GM12878 (cell line): Measurements from ENCODE around the gene ACADL. TPM values are rescaled to one million over a fixed set of nuclear protein-coding genes. Genes with fewer than 3 reads are reported as not detected.
A peak's percentile ranks its signal among the peaks of the same experiment; 100 is the strongest.

Experiments
- ATAC-seq: fragments of 200-7000 bp; cut with Tn5 transposase; 3 replicates; pipeline ENCODE4 v1.9.1; 2020; ENCODE audit warnings: mild to moderate bottlenecking, moderate library complexity
- Bru-seq: library from RNA; stranded (reverse); fragments of 400-500 nt; gene quantifications from one replicate; lab custom pipeline; 2021; lab: Mats Ljungman, UMichigan
- BruChase-seq, 2 experiments: library from RNA; stranded (reverse); fragments of 400-500 nt; gene quantifications; one replicate each; lab custom pipeline; 2021; lab: Mats Ljungman, UMichigan
- BruUV-seq: library from RNA; stranded (reverse); fragments of 400-500 nt; replicated peaks from 2 replicates; lab custom pipeline; 2021; lab: Mats Ljungman, UMichigan
- CTCF ChIA-PET: fragments of 300-600 bp; sonication (Branson Sonifier 250); formaldehyde crosslinking; extraction: SDS; loops from one replicate; lab custom pipeline; 2021; ENCODE audit warnings: inconsistent platforms; lab: Yijun Ruan, JAX
- POLR2A ChIA-PET: fragments of 350-600 bp; formaldehyde crosslinking; extraction: SDS; loops from one replicate; lab custom pipeline; 2021; ENCODE audit warnings: inconsistent platforms; lab: Charles Lee
- RAD21 ChIA-PET: fragments of 300-600 bp; sonication (Branson Sonifier 250); formaldehyde crosslinking; loops from one replicate; lab custom pipeline; 2023; ENCODE audit warnings: antibody characterized with exemption; ENCODE audit not compliant: unreplicated experiment; lab: Charles Lee
- SMC1A ChIA-PET: fragments of 300-600 bp; sonication (Branson Sonifier 250); formaldehyde crosslinking; loops from one replicate; lab custom pipeline; 2023; ENCODE audit not compliant: unreplicated experiment, uncharacterized antibody; lab: Charles Lee
- DNase-seq: peaks from one replicate; pipeline ENCODE4 v3.0.0-alpha.2; 2011; ENCODE audit warnings: low read depth, low spot score
- FAIRE-seq: peaks from 3 replicates; lab custom pipeline; 2011; peaks lifted over from hg19 to GRCh38; lab: Jason Lieb, UNC
- H2AFZ ChIP-seq: 2 replicates; pipeline ENCODE4 v1.6.0; 2011; ENCODE audit warnings: low read depth, low read length, control low read depth; ENCODE audit not compliant: control insufficient read depth
- H3K27ac ChIP-seq: 2 replicates; pipeline ENCODE4 v1.5.1; 2011; ENCODE audit warnings: control low read depth; ENCODE audit not compliant: control insufficient read depth, insufficient read depth
- H3K27me3 ChIP-seq, 2 experiments: replicated peaks in 1 of 2; 2 replicates each; pipeline versions ENCODE4 v1.6.0 to v1.6.1; 2011; ENCODE audit warnings: low read length in 1 of 2; ENCODE audit not compliant: control insufficient read depth in 2 of 2, insufficient read depth in 2 of 2
- H3K36me3 ChIP-seq, 2 experiments: 2 replicates each; pipeline ENCODE4 v1.5.1; 2011; ENCODE audit warnings: low read length in 1 of 2; ENCODE audit not compliant: control insufficient read depth in 2 of 2, insufficient read depth in 2 of 2
- H3K4me1 ChIP-seq: 2 replicates; pipeline ENCODE4 v1.6.1; 2011; ENCODE audit warnings: mild to moderate bottlenecking, low read length, moderate library complexity, mixed read lengths; ENCODE audit not compliant: control insufficient read depth, insufficient read depth
- H3K4me2 ChIP-seq: 2 replicates; pipeline ENCODE4 v1.6.0; 2011; ENCODE audit warnings: control low read depth; ENCODE audit not compliant: control insufficient read depth, insufficient read depth
- H3K4me3 ChIP-seq: fragments of 200-600 bp; sonication (generic); 2 replicates; pipeline ENCODE4 v1.5.1; 2016
- H3K79me2 ChIP-seq: 2 replicates; pipeline ENCODE4 v1.6.0; 2011; ENCODE audit warnings: low read length; ENCODE audit not compliant: control insufficient read depth, insufficient read depth
- H3K9ac ChIP-seq: 2 replicates; pipeline ENCODE4 v1.8.0; 2011; ENCODE audit warnings: low read length, control low read depth, mixed read lengths; ENCODE audit not compliant: control insufficient read depth, insufficient read depth
- H3K9me3 ChIP-seq: replicated peaks from 3 replicates; pipeline ENCODE4 v1.5.1; 2011; ENCODE audit warnings: mild to moderate bottlenecking, low read length; ENCODE audit not compliant: control insufficient read depth, insufficient read depth
- H4K20me1 ChIP-seq: 2 replicates; pipeline ENCODE4 v1.6.0; 2011; ENCODE audit not compliant: control insufficient read depth, insufficient read depth
- HDAC6 ChIP-seq: fragments of 200-600 bp; sonication (generic); IDR thresholded peaks from one replicate; pipeline ENCODE4 v1.8.0; 2017; ENCODE audit warnings: antibody characterized with exemption; ENCODE audit not compliant: unreplicated experiment
- PAX5 ChIP-seq: IDR thresholded peaks from 2 replicates; pipeline ENCODE4 v1.6.1; 2011; ENCODE audit warnings: low read depth, low read length, borderline replicate concordance
- SUZ12 ChIP-seq: fragments of 200-600 bp; sonication (generic); IDR thresholded peaks from one replicate; pipeline ENCODE4 v1.6.1; 2018; ENCODE audit warnings: antibody characterized with exemption, mild to moderate bottlenecking; ENCODE audit not compliant: unreplicated experiment
- ZBED1 ChIP-seq: IDR thresholded peaks from 2 replicates; pipeline ENCODE4 v1.6.1; 2016; ENCODE audit warnings: borderline replicate concordance
- WGBS: methylation state at CpG from one replicate; pipeline ENCODE4 v1.1.6; 2016; ENCODE audit warnings: low lambda C conversion rate; ENCODE audit not compliant: insufficient replicate concordance, insufficient coverage; ENCODE audit errors: missing lambda C conversion rate; 5-methylcytosine and 5-hydroxymethylcytosine counted together
- in situ Hi-C: fragments of 300-500 bp; cut with MboI; formaldehyde crosslinking; loops from 9 replicates; pipeline ENCODE4 v1.14.3; 2018; ENCODE audit warnings: mixed read lengths
- intact Hi-C: fragments of 100-400 bp; cut with micrococcal nuclease; formaldehyde crosslinking; loops from one replicate; pipeline ENCODE4 v1.14.2; 2022; ENCODE audit not compliant: unreplicated experiment
- long read RNA-seq, 2 experiments: library from polyadenylated mRNA; unstranded; transcript quantifications; one replicate each; pipeline ENCODE4 v2.0.0, GENCODE V29; 2019 to 2020
- polyA minus RNA-seq, 3 experiments: library from RNA; depleted of rRNA, polyadenylated mRNA; stranded (reverse); fragments of >200 nt; gene quantifications; 2 replicates each; pipeline ENCODE4 v1.2.3, GENCODE V29; 2011
- polyA plus RNA-seq, 11 experiments: library from polyadenylated mRNA; depleted of rRNA in 4 of 11; unstranded in 6 of 11; stranded (reverse) in 5 of 11; fragments of >200 nt; fragmentation: Nextera tagmentation in 4 of 11; fragmentation: Illumina TruSeq in 1 of 11; extraction: Ambion mirVana in 4 of 11; extraction: Trizol in 1 of 11; gene quantifications; 1 replicate in 1 of 11; 2 replicates in 10 of 11; pipeline versions ENCODE4 v1.2.1 to v1.2.3, GENCODE V29; 2011 to 2016; ENCODE audit warnings: inconsistent platforms in 2 of 11, missing spikeins in 2 of 11, low read depth in 1 of 11
- total RNA-seq, 4 experiments: library from RNA; depleted of rRNA in 3 of 4; stranded (reverse); fragments of >200 nt in 3 of 4; fragmentation: Illumina TruSeq in 1 of 4; extraction: Trizol in 1 of 4; gene quantifications; 2 replicates each; pipeline versions ENCODE4 v1.2.1 to v1.2.3, GENCODE V29; 2013 to 2021

The ACADL gene
- not detected in 2 replicates for total RNA-seq (2013; cell fraction: nucleolus; rRNA removed)
- total RNA-seq (2014; rRNA removed) (not detected in 2 replicates), total RNA-seq (2014; rRNA removed; fragmentation: Illumina TruSeq; extraction: Trizol) (not detected in 2 replicates), total RNA-seq (2021) (not detected in 2 replicates), polyA plus RNA-seq (2011; rRNA removed) (not detected in 2 replicates), polyA plus RNA-seq (2014; fragmentation: Illumina TruSeq; extraction: Trizol) (not detected in 2 replicates), polyA plus RNA-seq (2014; fragmentation: Nextera tagmentation; extraction: Ambion mirVana) (not detected), polyA plus RNA-seq (2014; rRNA removed) (not detected in 2 replicates), polyA plus RNA-seq (2016; fragmentation: Nextera tagmentation; extraction: Ambion mirVana) (not detected), polyA minus RNA-seq (2011; rRNA and poly(A)+ RNA removed) (not detected in 2 replicates), Bru-seq, nascent RNA (percentile 5 among the genes with signal in this experiment), BruChase-seq, experiment 1, labeled RNA remaining after a 6-hour chase (not detected), BruChase-seq, experiment 2, labeled RNA remaining after a 2-hour chase (not detected)
- not detected for polyA plus RNA-seq (2011; ENCODE audit: low read depth)
- polyA plus RNA-seq (2011; cell fraction: cytosol; rRNA removed) = not detected in 2 replicates
- polyA plus RNA-seq (2011; cell fraction: nucleus; rRNA removed) = not detected in 2 replicates
- polyA plus RNA-seq (2012) = not detected in 2 replicates
- polyA minus RNA-seq (2011; cell fraction: cytosol; rRNA and poly(A)+ RNA removed) = not detected in 2 replicates
- polyA minus RNA-seq (2011; cell fraction: nucleus; rRNA and poly(A)+ RNA removed) = not detected in 2 replicates
- long read RNA-seq, experiment 1 = 0 reads
- long read RNA-seq, experiment 2 = 0 reads

DNA sequence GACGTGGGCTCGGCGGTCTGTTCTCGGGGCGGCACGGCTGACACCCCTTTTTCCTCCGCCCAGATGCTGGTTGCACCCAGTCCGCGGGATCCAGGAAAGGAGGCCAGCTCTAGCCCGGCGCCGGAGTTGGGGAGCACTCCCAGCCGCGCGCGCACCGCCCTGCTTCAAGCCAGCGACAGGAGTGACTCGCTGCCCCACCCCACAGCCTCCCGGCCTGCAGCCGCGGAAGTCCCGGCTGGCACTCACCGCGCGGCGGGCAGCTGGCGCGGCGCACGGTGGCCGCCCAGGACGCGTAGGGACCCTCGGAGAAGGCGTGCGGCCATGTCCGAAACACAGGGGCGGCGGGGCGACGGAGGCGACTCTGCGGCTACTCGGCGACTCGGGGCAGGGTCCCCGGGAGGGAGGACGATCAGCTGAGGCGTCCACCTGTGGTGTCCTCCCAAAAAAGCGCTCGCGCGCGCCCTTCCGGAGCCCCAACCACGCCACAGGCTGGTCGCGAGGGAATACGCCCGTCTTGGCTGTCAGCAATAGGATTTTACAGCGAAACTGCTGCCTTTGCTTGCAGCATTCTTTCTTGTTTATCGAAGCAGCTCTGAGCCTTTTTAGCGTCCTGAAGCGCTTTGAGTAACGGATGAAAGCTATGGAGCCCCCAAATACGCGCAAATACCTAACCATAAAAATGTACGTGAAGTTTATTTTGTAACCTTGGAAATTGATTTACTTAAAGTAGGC lies at the start of gene ACADL:
Gene ACADL (minus strand): TSS at position 507 of the 732 bp plus-strand sequence. CDS start 184 bp downstream, at position 323.
- Histone ChIP-seq H3K79me2 (no peaks in the 10 kb centered on the region), H3K9me3 (no peaks in the 10 kb centered on the region), H3K9ac (no peak within 1 kb of the TSS), H3K27ac (no peak within 1 kb of the TSS), H3K4me1 (no peaks in the 10 kb centered on the region), H3K4me2 (no peak within 1 kb of the TSS), H4K20me1 (no peaks in the 10 kb centered on the region), H3K4me3 (no peak within 1 kb of the TSS), H3K27me3 (peaks cover 2 to 3% of the 10 kb centered on the region in 2 experiments), H3K36me3 (no peaks in the 10 kb centered on the region), H2AFZ (no peak within 1 kb of the TSS)
- DNase-seq (no peak), ATAC-seq (no peak; the same call in 2 of the 3 replicates), FAIRE-seq (no peak)
- RAD21 ChIA-PET = no interaction called here
- CTCF ChIA-PET = interaction anchor here (1.5 kb wide), 1 partner anchor 26 kb away, joined by 3 read pairs; no protein-coding TSS in a partner anchor
- in situ Hi-C loops (loop anchor here (25.0 kb wide), 1 partner anchor 888 kb away; no protein-coding TSS in a partner anchor), intact Hi-C loops (no loop called here)
- 36% methylated on average over 64 of the region's 69 CpGs for WGBS
- BruUV-seq = no TSS peak
- POLR2A ChIA-PET = no interaction called here
- TF ChIP-seq PAX5 (no peak), HDAC6 (peak; percentile 30), ZBED1 (no peak), SUZ12 (peak; percentile 85)
- SMC1A ChIA-PET = interaction anchor here (0.9 to 1.0 kb wide), 2 partner anchors 10 to 27 kb away, joined by 3 read pairs; no protein-coding TSS in a partner anchor
